Activated naive CD8-positive, alpha-beta T cell treated with anti-CD3 and anti-CD28 coated beads, Interleukin-2, amount 50 U/mL, for 24 hours (primary cell): ENCODE data around the gene ZFYVE27.

Source experiments
- ATAC-seq: fragments of 150-1000 bp; cut with Tn5 transposase; one replicate; pipeline ENCODE4 v1.10.0; 2021
- DNase-seq: peaks from one replicate; pipeline ENCODE4 v3.0.0; 2021
- H3K27ac Mint-ChIP-seq: one replicate; pipeline ENCODE4 v1.8.0; 2021; ENCODE audit warnings: mild to moderate bottlenecking, mixed read lengths
- H3K27me3 Mint-ChIP-seq: one replicate; pipeline ENCODE4 v1.8.0; 2021; ENCODE audit warnings: mixed read lengths
- H3K36me3 Mint-ChIP-seq: one replicate; pipeline ENCODE4 v1.8.0; 2021; ENCODE audit warnings: low read depth, mixed read lengths
- H3K4me1 Mint-ChIP-seq: one replicate; pipeline ENCODE4 v1.8.0; 2021; ENCODE audit warnings: mixed read lengths
- H3K4me3 Mint-ChIP-seq: one replicate; pipeline ENCODE4 v1.8.0; 2021; ENCODE audit warnings: mild to moderate bottlenecking, moderate library complexity, mixed read lengths
- H3K9me3 Mint-ChIP-seq: one replicate; pipeline ENCODE4 v1.8.0; 2021; ENCODE audit warnings: mixed read lengths

The ZFYVE27 gene

DNA sequence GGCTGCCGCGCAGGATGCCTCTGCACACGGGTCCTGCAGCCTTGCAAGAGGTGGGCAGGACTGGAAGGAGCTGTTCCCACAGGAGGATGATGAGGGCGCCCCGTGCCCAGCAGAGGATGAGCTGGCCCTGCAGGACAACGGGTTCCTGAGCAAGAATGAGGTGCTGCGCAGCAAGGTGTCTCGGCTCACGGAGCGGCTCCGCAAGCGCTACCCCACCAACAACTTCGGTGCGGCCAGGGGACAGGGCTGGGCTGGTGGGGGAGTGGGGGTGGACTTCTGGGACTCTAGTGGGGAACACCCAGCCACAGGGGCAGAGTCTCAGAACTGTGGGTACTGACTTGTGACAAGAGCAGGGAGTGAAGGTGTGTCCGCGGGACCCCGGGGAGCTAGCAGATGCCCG lies 16.0 kb downstream of the ZFYVE27 start:
- H3K36me3 Mint-ChIP-seq: peaks cover 39% of the 10 kb centered on the region
- no peaks in the 10 kb centered on the region for H3K4me1 Mint-ChIP-seq

DNA sequence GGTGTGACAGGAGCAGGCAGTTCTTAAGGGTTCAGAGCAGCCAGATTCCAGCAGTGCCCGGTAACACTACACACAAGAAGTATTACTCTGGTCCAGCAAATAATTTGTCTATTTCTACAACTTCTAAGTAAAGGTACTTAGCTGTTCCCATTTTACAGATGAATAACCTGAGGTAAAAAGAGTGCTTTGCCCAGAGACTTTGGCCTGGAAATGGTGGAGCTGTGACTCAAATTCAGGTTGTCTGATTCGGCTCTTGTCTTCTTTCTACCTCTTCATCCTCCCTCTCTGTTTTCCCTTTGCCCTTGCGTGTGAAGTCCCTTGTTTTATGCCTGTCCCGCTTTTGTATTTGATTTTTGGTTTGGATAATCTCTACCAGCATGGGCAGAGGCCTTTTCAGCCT lies 17.8 kb downstream of the ZFYVE27 start:
- no peaks in the 10 kb centered on the region for H3K4me1 Mint-ChIP-seq
- H3K36me3 Mint-ChIP-seq: peaks cover 30% of the 10 kb centered on the region
- H3K27me3 Mint-ChIP-seq: no peaks in the 10 kb centered on the region
- no peak overlapping the region for H3K27ac Mint-ChIP-seq
- no peak for DNase-seq
- ATAC-seq: no peak
- no peaks in the 10 kb centered on the region for H3K9me3 Mint-ChIP-seq
- H3K4me3 Mint-ChIP-seq: no peak overlapping the region

More for the DNA sequence above, 16.0 kb downstream of the ZFYVE27 start:
- ATAC-seq: no peak
- no peak for DNase-seq
- no peaks in the 10 kb centered on the region for H3K27me3 Mint-ChIP-seq
- H3K9me3 Mint-ChIP-seq: no peaks in the 10 kb centered on the region
- no peak overlapping the region for H3K27ac Mint-ChIP-seq
- no peak overlapping the region for H3K4me3 Mint-ChIP-seq

DNA sequence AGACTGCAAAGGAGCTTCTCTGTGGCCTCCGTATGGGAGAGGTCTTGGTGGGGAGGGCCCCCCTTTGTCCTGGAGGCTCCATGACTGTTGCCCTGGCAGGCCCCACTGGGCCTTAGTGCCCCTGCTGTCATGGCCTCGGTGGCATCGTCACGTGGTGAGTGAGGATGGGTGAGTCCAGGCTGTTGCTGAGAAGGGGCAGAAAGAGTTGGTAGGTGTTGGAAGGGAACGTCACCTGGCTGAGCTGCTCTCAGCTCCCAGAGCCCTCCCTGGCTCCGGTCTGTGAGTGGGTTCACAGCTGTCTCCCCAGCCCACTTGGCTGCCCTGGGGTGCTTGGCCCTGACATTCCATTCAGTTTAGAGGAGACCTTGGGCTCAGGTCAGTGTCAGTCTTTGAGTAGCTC lies 18.8 kb downstream of the ZFYVE27 start:
- DNase-seq (no peak), ATAC-seq (no peak)
- H3K36me3 Mint-ChIP-seq: peaks cover 30% of the 10 kb centered on the region
- no peaks in the 10 kb centered on the region for H3K4me1 Mint-ChIP-seq
- no peak overlapping the region for H3K27ac Mint-ChIP-seq
- no peaks in the 10 kb centered on the region for H3K9me3 Mint-ChIP-seq
- no peaks in the 10 kb centered on the region for H3K27me3 Mint-ChIP-seq
- H3K4me3 Mint-ChIP-seq: no peak overlapping the region

DNA sequence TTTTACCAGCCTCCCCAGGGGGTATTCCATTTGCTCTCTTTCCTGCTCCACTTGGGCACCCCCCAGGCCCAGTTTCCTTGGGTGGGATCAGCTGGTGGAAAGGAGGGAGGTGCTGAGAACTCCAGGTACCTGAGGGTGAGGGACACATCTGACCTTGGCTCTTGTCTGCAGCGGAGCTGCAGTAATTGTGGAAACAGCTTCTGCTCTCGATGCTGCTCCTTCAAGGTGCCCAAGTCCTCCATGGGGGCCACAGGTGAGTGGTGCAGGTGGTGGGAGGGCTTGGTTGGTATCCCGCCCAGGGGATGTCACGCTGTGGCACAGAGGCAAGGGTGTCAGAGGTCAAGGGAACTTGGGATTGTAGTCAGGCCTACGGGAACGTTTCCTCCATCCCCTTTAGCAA lies 20.5 kb downstream of the ZFYVE27 start:
- Mint-ChIP-seq H3K9me3 (no peaks in the 10 kb centered on the region), H3K36me3 (peaks cover 27% of the 10 kb centered on the region), H3K27me3 (no peaks in the 10 kb centered on the region), H3K27ac (no peak overlapping the region), H3K4me1 (no peaks in the 10 kb centered on the region), H3K4me3 (no peak overlapping the region)
- ATAC-seq: no peak
- DNase-seq: no peak

DNA sequence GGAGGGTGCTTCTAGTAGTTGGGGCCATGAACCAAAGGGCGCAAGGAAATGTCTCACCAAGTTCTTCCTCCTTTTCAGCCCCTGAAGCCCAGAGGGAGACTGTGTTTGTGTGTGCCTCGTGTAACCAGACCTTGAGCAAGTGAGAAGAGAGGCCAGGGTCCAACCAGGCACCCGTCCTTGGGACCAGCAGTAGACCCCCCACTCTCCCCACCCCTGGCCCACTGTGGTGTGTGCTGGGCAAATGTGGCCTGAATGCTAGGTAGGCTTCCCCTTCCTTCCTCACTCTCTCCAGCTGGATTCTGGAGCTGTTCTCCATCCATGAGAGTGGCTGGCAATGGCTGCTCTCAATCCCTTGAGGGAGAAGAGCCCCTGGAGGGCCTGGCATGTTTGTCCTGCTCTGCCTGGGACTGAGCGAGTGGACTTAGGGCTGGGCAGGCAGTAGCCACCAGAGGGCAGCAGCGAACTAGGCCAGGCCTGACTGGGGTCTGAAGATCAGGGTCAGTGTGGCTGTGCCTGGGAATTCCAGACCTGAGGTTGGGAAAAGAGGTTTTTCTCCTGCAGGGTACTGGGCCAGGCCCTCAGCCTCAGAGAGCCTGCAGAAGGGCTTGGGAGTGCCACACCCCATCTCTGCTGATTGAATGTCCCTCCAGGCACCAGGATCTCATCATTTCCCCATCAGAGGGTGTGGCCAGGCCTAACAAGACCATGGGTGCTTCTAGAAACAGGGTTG lies 22.4 kb downstream of the ZFYVE27 start:
- H3K9me3 Mint-ChIP-seq: no peaks in the 10 kb centered on the region
- peaks cover 16% of the 10 kb centered on the region for H3K36me3 Mint-ChIP-seq
- H3K4me1 Mint-ChIP-seq: no peaks in the 10 kb centered on the region
- ATAC-seq (peak; percentile 63), DNase-seq (peak; percentile 61)
- no peak overlapping the region for H3K27ac Mint-ChIP-seq
- no peaks in the 10 kb centered on the region for H3K27me3 Mint-ChIP-seq
- H3K4me3 Mint-ChIP-seq: no peak overlapping the region

DNA sequence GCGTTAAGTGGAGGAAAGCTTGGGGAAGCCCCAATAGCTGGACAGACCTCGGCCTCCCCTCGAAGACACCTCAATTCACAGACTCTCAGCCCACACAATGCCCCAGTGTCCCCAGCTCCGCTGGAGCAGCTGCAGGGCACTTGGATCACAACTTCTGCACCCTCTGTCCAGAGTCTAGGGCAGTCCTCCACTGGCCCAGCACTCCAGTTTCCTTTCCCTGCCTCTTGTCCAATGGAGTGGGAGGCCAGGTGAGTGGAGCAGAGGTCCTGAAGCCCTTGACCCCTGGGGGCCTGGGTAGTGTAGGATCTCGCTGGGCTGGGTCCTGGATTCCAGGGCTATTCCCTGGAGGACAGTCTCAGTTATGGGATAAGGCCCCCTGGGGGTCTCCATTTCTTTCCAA lies 23.0 kb downstream of the ZFYVE27 start:
- H3K4me3 Mint-ChIP-seq: no peak overlapping the region
- no peaks in the 10 kb centered on the region for H3K9me3 Mint-ChIP-seq
- no peak overlapping the region for H3K27ac Mint-ChIP-seq
- H3K27me3 Mint-ChIP-seq: no peaks in the 10 kb centered on the region
- no peak for DNase-seq
- peaks cover 2% of the 10 kb centered on the region for H3K4me1 Mint-ChIP-seq
- peaks cover 10% of the 10 kb centered on the region for H3K36me3 Mint-ChIP-seq
- ATAC-seq: no peak

DNA sequence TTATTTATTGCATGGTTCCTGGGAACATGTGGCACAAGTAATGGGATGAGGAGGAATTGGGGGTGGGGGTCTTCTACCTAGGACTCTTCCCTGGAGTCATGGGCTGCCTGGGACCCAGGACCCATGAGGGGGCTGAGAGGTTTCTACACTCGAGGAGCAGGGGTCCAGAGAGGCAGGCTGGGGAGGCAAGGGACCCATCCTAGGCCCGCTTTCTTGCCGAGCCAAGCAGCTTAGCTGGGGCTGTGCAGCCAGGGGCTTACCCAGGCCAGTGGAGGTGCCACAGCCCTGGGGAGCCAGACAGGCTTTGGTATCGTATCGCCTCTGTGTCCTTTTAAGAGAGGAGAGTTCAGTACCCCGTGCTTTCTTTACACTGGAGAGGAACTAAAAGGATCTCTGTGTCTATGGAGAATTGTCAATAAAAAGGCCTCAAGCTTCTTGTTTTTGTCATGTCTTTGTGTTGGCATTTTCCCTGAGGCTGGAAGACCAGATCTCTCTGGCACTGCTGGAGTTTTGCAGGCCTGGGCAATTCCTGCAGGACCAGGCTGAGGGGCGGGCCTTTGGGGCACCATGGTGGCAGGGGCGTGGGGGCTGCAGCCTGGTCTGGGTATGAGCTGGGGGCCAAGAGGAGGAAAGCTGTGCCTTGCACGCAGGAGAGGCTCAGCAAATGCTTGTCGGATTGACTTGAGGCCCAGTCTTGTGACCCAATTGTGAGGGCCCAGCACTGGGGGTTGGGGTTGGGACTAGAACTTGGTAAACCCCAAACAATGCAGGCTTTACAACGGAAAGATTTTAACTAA lies 23.7 kb downstream of the ZFYVE27 start:
- ATAC-seq: no peak
- Mint-ChIP-seq H3K4me3 (no peak overlapping the region), H3K27ac (no peak overlapping the region), H3K4me1 (peaks cover 2% of the 10 kb centered on the region), H3K9me3 (no peaks in the 10 kb centered on the region), H3K36me3 (peaks cover 6% of the 10 kb centered on the region), H3K27me3 (no peaks in the 10 kb centered on the region)
- DNase-seq: no peak

DNA sequence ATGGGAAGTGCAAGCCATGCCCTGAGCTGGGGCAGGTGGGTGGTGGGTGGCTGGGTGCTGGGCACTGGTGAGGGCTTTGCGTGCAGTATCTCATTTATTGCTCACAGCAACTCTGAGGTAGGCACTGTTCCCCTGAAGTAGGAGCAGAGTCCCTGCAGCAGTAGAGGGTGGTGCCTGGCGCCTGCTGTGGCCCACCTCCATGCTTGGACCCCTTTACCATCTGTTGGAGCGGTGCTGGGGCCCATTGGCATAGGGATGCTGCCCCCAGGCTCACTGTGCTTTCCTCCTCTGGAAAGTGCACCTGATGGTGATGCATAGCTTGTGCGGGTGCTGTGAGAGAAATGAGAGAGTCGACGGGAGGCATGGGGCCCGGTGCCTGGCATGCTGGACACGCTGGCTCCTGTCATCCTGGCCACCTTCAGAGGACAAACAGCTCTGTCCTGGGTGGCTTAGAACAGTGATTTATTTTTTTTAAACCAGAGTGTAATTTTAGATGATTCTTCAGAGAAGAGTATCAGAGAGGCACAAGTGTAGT lies 24.5 kb downstream of the ZFYVE27 start:
- ATAC-seq (no peak), DNase-seq (no peak)
- Mint-ChIP-seq H3K4me3 (no peak overlapping the region), H3K36me3 (peaks cover 6% of the 10 kb centered on the region), H3K27ac (no peak overlapping the region), H3K27me3 (no peaks in the 10 kb centered on the region), H3K4me1 (peaks cover 2% of the 10 kb centered on the region), H3K9me3 (no peaks in the 10 kb centered on the region)

DNA sequence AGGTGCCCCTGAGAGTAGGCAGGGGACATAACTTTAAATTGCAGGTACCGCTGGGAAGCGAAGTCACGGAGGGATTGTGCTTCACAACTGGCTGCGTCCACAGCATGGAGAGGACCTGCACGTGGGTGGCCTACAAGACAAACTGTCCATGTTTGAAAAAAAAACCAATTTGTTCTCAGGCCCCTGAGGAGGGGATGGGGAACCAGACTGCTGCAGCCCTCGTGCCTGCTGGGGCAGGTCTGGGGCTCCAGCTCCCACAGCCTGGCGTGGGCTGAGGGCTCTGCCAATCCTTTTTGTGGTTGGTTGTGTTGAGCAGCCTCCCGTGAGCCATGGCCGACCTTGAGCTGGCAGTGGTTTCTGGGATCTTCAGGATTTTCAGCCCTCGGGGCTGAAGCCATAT lies 25.1 kb downstream of the ZFYVE27 start:
- Mint-ChIP-seq H3K27me3 (no peaks in the 10 kb centered on the region), H3K9me3 (no peaks in the 10 kb centered on the region), H3K4me1 (peaks cover 2% of the 10 kb centered on the region), H3K27ac (no peak overlapping the region), H3K36me3 (peaks cover 6% of the 10 kb centered on the region), H3K4me3 (no peak overlapping the region)
- no peak for ATAC-seq
- DNase-seq: no peak

DNA sequence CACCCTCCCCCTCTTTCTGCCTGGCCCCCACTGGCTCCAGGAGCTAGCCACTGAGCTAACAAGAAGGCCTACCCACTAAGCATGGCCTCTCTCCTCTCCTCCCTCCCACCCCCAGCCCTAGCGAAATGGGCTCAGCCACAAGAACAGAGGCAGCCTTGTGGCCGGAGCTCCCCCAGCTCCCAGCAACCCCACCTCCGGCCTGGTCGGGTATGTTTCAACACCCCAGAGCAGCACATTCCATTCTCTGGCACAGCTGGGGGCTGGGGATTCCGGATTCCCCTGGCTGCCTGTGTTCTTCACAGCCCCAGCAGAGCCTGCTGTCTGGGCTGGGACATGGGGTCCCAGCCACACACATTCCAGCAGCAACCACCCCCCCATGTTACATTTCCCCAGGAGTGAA lies 25.9 kb downstream of the ZFYVE27 start:
- ATAC-seq (no peak), DNase-seq (no peak)
- peaks cover 6% of the 10 kb centered on the region for H3K36me3 Mint-ChIP-seq
- no peaks in the 10 kb centered on the region for H3K9me3 Mint-ChIP-seq
- no peak overlapping the region for H3K27ac Mint-ChIP-seq
- H3K27me3 Mint-ChIP-seq: no peaks in the 10 kb centered on the region
- peaks cover 2% of the 10 kb centered on the region for H3K4me1 Mint-ChIP-seq
- H3K4me3 Mint-ChIP-seq: no peak overlapping the region

DNA sequence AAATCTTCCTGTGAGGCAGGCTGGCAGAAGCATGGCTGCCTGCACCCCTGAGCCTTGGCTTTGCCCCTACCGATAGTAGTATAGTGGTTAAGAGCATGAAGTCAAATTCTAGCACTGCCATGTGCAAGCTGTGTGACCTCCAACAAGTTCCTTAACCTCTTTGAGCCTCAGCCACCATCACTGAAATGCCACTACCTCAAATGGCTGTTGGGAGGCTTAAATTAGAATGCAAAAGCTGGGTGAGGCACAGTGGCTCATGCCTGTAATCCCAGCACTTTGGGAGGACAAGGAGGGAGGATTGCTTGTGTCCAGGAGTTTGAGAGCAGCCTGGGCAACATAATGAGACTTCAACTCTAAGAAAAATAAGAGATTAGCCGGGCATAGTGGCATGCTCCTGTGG lies 26.5 kb downstream of the ZFYVE27 start:
- no peak for DNase-seq
- Mint-ChIP-seq H3K27ac (no peak overlapping the region), H3K27me3 (no peaks in the 10 kb centered on the region), H3K9me3 (no peaks in the 10 kb centered on the region), H3K4me3 (no peak overlapping the region), H3K36me3 (peaks cover 6% of the 10 kb centered on the region), H3K4me1 (peaks cover 2% of the 10 kb centered on the region)
- no peak for ATAC-seq

DNA sequence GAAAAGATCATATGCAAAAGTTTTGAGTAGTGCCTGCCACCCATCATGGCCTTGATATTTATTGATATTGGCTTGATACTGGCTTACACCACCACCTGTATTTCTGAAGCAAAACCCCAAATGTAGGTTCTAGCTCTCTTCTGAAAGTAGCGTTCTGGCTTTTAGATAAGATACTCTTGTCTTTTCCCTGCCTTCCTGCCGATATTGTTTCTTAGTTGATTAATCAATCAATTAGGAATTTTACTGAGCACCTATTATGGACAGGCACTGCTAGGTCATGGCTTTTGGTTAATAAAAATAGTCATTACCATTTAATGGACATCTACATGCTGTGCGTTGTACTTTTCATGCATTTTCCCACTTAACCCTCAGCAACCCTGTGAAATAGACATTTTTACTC lies 27.0 kb downstream of the ZFYVE27 start:
- Mint-ChIP-seq H3K4me1 (peaks cover 2% of the 10 kb centered on the region), H3K36me3 (peaks cover 6% of the 10 kb centered on the region), H3K9me3 (no peaks in the 10 kb centered on the region), H3K27me3 (no peaks in the 10 kb centered on the region), H3K4me3 (no peak overlapping the region), H3K27ac (no peak overlapping the region)
- DNase-seq (no peak), ATAC-seq (no peak)

DNA sequence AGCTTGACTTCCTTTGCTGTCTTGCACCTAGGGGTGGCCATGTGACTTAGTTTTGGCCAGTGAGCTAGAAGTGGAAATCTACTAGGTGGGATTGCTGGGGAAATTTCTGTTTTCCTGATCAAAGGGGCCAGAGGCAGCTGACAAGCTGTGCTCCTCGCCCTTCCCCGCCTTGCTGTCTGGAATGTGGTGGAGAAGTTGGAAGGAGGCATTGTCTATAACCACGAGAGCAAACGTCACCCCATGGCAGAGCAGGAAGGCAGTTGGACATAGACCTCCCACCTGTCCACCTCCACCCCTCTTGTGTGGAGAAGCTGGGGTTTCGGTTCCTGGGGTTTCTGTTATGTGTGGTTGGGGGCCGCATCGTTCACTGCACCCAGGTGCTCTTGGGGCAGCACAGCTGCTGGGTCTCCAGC lies 27.6 kb downstream of the ZFYVE27 start:
- Mint-ChIP-seq H3K36me3 (peaks cover 6% of the 10 kb centered on the region), H3K27ac (no peak overlapping the region), H3K9me3 (no peaks in the 10 kb centered on the region), H3K27me3 (peaks cover 2% of the 10 kb centered on the region), H3K4me1 (peaks cover 2% of the 10 kb centered on the region), H3K4me3 (no peak overlapping the region)
- no peak for ATAC-seq
- DNase-seq: no peak

DNA sequence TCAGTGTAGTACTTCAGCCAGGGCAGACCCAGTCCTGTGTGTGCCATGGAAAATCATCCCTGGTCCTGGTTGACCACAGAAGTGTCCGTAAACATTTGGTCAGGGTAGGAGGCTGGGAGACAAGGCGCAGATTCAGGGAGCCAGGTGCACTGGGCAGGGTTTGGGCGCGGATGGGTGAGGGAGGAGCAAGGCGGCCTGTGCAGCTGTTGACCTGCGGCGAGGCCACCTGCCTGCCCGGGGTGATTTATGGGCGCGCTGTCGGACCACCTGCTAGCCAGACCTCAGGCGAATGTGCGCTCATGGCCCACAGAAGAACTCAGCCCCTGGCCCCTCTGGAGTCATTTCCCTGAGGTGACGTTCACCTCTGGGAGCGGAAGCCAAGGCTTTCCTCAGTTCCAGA lies 28.3 kb downstream of the ZFYVE27 start:
- DNase-seq (no peak), ATAC-seq (no peak)
- Mint-ChIP-seq H3K4me3 (no peak overlapping the region), H3K27me3 (peaks cover 6% of the 10 kb centered on the region), H3K4me1 (peaks cover 3% of the 10 kb centered on the region), H3K9me3 (no peaks in the 10 kb centered on the region), H3K36me3 (peaks cover 6% of the 10 kb centered on the region), H3K27ac (no peak overlapping the region)

DNA sequence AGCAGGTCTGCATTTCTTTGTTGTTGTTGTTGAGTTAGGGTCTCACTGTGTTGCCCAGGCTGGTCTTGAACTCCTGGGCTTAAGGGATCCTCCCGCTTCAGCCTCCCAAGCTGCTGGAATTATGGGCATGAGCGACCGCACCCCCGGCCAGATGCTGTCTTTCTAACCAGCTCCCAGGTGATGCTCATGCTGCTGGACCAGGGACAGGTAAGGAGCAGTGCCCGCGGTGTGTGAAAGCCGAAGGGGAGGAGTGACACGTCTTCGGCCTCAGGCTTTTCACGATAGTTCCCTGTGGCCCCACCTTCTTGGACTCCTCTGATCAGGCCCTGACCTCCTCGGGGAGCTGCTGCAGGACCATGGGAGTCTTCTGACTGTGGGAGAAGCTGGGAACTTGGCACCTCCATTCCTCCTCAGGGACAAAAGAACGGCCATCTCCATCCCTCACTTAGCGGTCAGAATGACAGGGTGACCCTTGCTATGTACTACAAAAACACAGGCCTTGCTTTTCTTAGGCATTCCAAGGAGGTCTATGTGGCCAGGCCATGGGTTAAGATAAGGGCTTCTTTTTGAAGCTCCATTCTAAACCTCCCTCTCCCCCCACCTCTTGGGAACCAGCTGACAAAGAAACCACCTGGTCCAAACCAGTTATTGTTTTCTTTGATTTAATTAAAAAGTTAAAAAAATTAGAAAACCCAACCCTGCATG lies 29.3 kb downstream of the ZFYVE27 start:
- Mint-ChIP-seq H3K4me1 (peaks cover 11% of the 10 kb centered on the region), H3K4me3 (no peak overlapping the region), H3K9me3 (no peaks in the 10 kb centered on the region), H3K27ac (no peak overlapping the region), H3K36me3 (peaks cover 6% of the 10 kb centered on the region), H3K27me3 (peaks cover 16% of the 10 kb centered on the region)
- ATAC-seq (no peak), DNase-seq (no peak)
